ENCODE data around the gene PDK2. TPM values are rescaled to one million over a fixed set of nuclear protein-coding genes. Genes with fewer than 3 reads are reported as not detected.

The PDK2 gene
- total and polyA plus RNA-seq, 9 of the 15 experiments (the other 6 are each of a cell fraction or from before 2014, with no cell fraction given), result 0.03 to 2.5 (median 1.4) TPM

DNA sequence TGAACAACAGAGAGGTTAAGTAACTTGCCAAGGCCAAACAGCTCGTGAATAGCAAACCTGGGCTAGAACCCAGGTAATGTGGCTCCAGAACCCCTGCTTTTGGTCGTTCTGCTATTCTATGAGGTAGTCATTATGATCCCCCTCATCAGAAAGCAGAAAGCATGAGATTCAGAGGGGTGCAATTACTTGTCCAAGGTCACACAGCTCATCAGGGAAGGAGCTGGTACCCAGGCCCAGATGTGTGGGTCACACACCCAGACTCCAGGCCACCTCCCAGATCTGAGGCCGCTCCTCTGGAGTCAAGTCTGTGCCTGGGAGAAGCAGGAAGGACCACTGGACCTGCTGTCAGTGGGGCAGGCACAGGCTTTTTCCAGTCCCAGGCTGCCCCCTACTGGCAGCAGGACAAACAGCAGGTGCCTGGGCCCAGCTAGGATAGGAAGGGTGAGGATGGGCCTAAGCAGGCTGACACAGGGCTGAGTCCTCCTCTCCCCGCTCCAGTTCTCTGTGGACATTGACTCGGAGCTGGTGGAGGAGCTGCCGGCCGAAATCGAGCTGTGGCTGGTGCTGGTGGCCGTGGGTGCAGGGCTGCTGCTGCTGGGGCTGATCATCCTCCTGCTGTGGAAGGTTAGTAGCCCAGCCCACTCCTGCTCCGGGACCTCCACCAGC is 7.8 kb upstream of the PDK2 start (continued):
- TF ChIP-seq, protein P1, sequence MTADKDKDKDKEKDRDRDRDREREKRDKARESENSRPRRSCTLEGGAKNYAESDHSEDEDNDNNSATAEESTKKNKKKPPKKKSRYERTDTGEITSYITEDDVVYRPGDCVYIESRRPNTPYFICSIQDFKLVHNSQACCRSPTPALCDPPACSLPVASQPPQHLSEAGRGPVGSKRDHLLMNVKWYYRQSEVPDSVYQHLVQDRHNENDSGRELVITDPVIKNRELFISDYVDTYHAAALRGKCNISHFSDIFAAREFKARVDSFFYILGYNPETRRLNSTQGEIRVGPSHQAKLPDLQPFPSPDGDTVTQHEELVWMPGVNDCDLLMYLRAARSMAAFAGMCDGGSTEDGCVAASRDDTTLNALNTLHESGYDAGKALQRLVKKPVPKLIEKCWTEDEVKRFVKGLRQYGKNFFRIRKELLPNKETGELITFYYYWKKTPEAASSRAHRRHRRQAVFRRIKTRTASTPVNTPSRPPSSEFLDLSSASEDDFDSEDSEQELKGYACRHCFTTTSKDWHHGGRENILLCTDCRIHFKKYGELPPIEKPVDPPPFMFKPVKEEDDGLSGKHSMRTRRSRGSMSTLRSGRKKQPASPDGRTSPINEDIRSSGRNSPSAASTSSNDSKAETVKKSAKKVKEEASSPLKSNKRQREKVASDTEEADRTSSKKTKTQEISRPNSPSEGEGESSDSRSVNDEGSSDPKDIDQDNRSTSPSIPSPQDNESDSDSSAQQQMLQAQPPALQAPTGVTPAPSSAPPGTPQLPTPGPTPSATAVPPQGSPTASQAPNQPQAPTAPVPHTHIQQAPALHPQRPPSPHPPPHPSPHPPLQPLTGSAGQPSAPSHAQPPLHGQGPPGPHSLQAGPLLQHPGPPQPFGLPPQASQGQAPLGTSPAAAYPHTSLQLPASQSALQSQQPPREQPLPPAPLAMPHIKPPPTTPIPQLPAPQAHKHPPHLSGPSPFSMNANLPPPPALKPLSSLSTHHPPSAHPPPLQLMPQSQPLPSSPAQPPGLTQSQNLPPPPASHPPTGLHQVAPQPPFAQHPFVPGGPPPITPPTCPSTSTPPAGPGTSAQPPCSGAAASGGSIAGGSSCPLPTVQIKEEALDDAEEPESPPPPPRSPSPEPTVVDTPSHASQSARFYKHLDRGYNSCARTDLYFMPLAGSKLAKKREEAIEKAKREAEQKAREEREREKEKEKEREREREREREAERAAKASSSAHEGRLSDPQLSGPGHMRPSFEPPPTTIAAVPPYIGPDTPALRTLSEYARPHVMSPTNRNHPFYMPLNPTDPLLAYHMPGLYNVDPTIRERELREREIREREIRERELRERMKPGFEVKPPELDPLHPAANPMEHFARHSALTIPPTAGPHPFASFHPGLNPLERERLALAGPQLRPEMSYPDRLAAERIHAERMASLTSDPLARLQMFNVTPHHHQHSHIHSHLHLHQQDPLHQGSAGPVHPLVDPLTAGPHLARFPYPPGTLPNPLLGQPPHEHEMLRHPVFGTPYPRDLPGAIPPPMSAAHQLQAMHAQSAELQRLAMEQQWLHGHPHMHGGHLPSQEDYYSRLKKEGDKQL (CRISPR knock-in tag; IDR thresholded peaks at IDR 0.05; ENCODE audit: borderline replicate concordance), result no peak
- TF ChIP-seq FOXA3 (CRISPR knock-in tag; conservative IDR thresholded peaks at IDR 0.05 in 1 of 2, IDR thresholded peaks at IDR 0.05 in 1 of 2) (no peak), ZNF311 (CRISPR knock-in tag; IDR thresholded peaks at IDR 0.05) (no peak), ZNF354B (CRISPR knock-in tag; IDR thresholded peaks at IDR 0.05) (no peak), SRSF7 (optimal IDR thresholded peaks at IDR 0.05; ENCODE audit: low read depth, low read length) (no peak), ZNF263 (CRISPR knock-in tag; IDR thresholded peaks at IDR 0.05; ENCODE audit: borderline replicate concordance) (peak; percentile 71; the same call in 1 of the 2 replicates), ARNT (IDR thresholded peaks at IDR 0.05) (no peak), ZNF212 (CRISPR knock-in tag; IDR thresholded peaks at IDR 0.05) (no peak), TCF7 (IDR thresholded peaks at IDR 0.05; ENCODE audit: borderline replicate concordance) (no peak), ZNF644 (tag; IDR thresholded peaks at IDR 0.05; ENCODE audit: low read depth) (no peak), E2F3 (CRISPR knock-in tag; IDR thresholded peaks at IDR 0.05) (no peak), SREBF1 (IDR thresholded peaks at IDR 0.05; ENCODE audit: borderline replicate concordance, low read depth, low read length) (no peak), STAT5A (IDR thresholded peaks at IDR 0.05; ENCODE audit: borderline replicate concordance, low read length) (no peak), STAG1 (CRISPR knock-in tag; IDR thresholded peaks at IDR 0.05; ENCODE audit: borderline replicate concordance) (peak; percentile 74; the same call in 1 of the 2 replicates), ZNF24 (IDR thresholded peaks at IDR 0.05) (no peak), RBM25 (IDR thresholded peaks at IDR 0.05; ENCODE audit: low read depth, low read length, severe bottlenecking) (peak; percentile 86), SIX5 (IDR thresholded peaks at IDR 0.05; ENCODE audit: borderline replicate concordance in 1 of 2, insufficient read depth in 1 of 2, low read depth in 1 of 2, low read length in 2 of 2) (no peak)
- TF ChIP-seq, protein P2, sequence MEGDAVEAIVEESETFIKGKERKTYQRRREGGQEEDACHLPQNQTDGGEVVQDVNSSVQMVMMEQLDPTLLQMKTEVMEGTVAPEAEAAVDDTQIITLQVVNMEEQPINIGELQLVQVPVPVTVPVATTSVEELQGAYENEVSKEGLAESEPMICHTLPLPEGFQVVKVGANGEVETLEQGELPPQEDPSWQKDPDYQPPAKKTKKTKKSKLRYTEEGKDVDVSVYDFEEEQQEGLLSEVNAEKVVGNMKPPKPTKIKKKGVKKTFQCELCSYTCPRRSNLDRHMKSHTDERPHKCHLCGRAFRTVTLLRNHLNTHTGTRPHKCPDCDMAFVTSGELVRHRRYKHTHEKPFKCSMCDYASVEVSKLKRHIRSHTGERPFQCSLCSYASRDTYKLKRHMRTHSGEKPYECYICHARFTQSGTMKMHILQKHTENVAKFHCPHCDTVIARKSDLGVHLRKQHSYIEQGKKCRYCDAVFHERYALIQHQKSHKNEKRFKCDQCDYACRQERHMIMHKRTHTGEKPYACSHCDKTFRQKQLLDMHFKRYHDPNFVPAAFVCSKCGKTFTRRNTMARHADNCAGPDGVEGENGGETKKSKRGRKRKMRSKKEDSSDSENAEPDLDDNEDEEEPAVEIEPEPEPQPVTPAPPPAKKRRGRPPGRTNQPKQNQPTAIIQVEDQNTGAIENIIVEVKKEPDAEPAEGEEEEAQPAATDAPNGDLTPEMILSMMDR (IDR thresholded peaks at IDR 0.05 in 2 of 3, conservative IDR thresholded peaks at IDR 0.05 in 1 of 3; ENCODE audit: insufficient read depth in 2 of 3, low read depth in 1 of 3, low read length in 3 of 3), result peak; percentile 91 to 97 (median 96)
- TF ChIP-seq, protein P3, sequence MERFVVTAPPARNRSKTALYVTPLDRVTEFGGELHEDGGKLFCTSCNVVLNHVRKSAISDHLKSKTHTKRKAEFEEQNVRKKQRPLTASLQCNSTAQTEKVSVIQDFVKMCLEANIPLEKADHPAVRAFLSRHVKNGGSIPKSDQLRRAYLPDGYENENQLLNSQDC (CRISPR knock-in tag; IDR thresholded peaks at IDR 0.05), result no peak
- TF ChIP-seq, protein P4, sequence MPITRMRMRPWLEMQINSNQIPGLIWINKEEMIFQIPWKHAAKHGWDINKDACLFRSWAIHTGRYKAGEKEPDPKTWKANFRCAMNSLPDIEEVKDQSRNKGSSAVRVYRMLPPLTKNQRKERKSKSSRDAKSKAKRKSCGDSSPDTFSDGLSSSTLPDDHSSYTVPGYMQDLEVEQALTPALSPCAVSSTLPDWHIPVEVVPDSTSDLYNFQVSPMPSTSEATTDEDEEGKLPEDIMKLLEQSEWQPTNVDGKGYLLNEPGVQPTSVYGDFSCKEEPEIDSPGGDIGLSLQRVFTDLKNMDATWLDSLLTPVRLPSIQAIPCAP (CRISPR knock-in tag; IDR thresholded peaks at IDR 0.05; ENCODE audit: borderline replicate concordance), result no peak

Data from K562 (cell line).